Smooth muscle cell (in vitro differentiated cells): ENCODE data around the gene IL6R. TPM values are rescaled to one million over a fixed set of nuclear protein-coding genes. Genes with fewer than 3 reads are reported as not detected.

ENCODE experiments used
- DNase-seq: peaks from one replicate; lab custom pipeline; 2025; ENCODE audit not compliant: unreplicated experiment; lab: John Stamatoyannopoulos, UW
- H2AFZ ChIP-seq: fragments of 200-600 bp; sonication (generic); 2 replicates; pipeline ENCODE4 v1.6.0; 2016; ENCODE audit warnings: antibody characterized with exemption, low read depth, mild to moderate bottlenecking
- H3F3A ChIP-seq: fragments of 200-600 bp; sonication (generic); 2 replicates; pipeline ENCODE4 v1.6.0; 2017; ENCODE audit warnings: antibody characterized with exemption, low read depth
- H3K27ac ChIP-seq: fragments of 200-600 bp; sonication (generic); 2 replicates; pipeline ENCODE4 v1.5.1; 2016; ENCODE audit warnings: low read depth, mild to moderate bottlenecking
- H3K27me3 ChIP-seq: fragments of 200-600 bp; sonication (generic); 2 replicates; pipeline ENCODE4 v1.6.1; 2016; ENCODE audit warnings: low read depth, mild to moderate bottlenecking
- H3K36me3 ChIP-seq: fragments of 200-600 bp; sonication (generic); 2 replicates; pipeline ENCODE4 v1.5.1; 2016; ENCODE audit warnings: low read depth
- H3K4me1 ChIP-seq: fragments of 200-600 bp; sonication (generic); 2 replicates; pipeline ENCODE4 v1.5.1; 2016; ENCODE audit warnings: low read depth
- H3K4me2 ChIP-seq: fragments of 200-600 bp; sonication (generic); 2 replicates; pipeline ENCODE4 v1.6.0; 2016; ENCODE audit warnings: mild to moderate bottlenecking
- H3K4me3 ChIP-seq: fragments of 200-600 bp; sonication (generic); 2 replicates; pipeline ENCODE4 v1.5.1; 2016; ENCODE audit warnings: mild to moderate bottlenecking
- H3K79me2 ChIP-seq: fragments of 200-600 bp; sonication (generic); 2 replicates; pipeline ENCODE4 v1.6.0; 2016; ENCODE audit warnings: low read depth, mild to moderate bottlenecking
- H3K9ac ChIP-seq: fragments of 200-600 bp; sonication (generic); 2 replicates; pipeline ENCODE4 v1.6.0; 2016; ENCODE audit warnings: low read depth
- H3K9me3 ChIP-seq: fragments of 200-600 bp; sonication (generic); replicated peaks from 2 replicates; pipeline ENCODE4 v1.5.1; 2016; ENCODE audit warnings: low read depth
- H4K20me1 ChIP-seq: fragments of 200-600 bp; sonication (generic); 2 replicates; pipeline ENCODE4 v1.6.0; 2016; ENCODE audit warnings: low read depth
- WGBS: methylation state at CpG from one replicate; pipeline ENCODE4 v1.1.7; 2016; ENCODE audit warnings: low lambda C conversion rate; 5-methylcytosine and 5-hydroxymethylcytosine counted together
- polyA plus RNA-seq: library from polyadenylated mRNA; unstranded; fragments of >200 nt; fragmentation: Nextera tagmentation; extraction: Ambion mirVana; gene quantifications from 2 replicates; pipeline ENCODE4 v1.2.1, GENCODE V29; 2016
- total RNA-seq: library from RNA; depleted of rRNA; stranded (reverse); fragments of >200 nt; gene quantifications from 2 replicates; pipeline ENCODE4 v1.2.3, GENCODE V29; 2014
- TF ChIP-seq, protein P1 (sequence below): fragments of 200-600 bp; sonication (generic); IDR thresholded peaks from 2 replicates; pipeline ENCODE4 v1.5.1; 2017; ENCODE audit warnings: borderline replicate concordance, mild to moderate bottlenecking, antibody characterized with exemption; ENCODE audit not compliant: insufficient read depth, poor library complexity, severe bottlenecking

The IL6R gene
- total and polyA plus RNA-seq, 2 experiments from 2014 or later: 1.8 to 1.9 TPM

DNA sequence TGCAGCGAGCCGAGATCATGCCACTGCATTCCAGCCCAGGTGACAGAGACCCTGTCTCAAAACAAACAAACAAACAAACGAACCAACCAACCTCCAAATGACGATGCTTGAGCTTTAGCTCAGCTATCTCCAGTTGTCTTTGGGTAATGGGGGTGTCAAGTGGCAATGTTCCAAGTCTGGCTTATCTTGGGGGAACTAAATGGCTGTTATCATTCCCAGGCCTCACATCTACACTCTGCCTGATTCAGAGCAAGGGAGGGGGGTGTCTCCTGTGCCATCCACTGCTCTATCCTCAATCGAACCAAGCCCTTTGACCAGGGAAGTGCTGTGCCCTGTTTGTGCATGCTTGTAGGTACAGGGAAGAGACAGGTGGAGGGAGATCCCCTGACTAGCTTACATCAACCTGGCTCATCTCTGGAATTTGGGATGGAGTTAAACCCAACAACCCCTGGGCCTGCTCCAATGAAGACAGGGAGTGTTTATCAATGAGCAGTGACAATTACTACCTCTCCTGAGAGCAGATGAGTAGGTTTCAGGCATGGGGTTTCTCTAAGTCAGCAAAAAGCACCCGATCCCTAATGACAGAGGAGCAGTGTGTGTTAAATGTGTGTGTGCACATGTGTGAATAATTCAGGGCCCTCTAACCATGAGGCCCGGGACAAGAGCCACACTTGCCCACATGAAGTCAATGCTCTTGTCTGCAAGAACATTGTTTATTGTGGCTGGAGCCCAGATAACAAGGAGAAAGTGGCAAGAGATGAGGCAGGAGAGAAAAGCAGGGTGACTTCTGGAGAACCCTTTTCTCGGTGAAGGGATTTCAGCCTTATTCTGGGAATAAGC is 20.3 kb upstream of the IL6R start:
- Histone ChIP-seq H3K9me3 (no peaks in the 10 kb centered on the region), H3K4me2 (no peak overlapping the region), H3K36me3 (no peaks in the 10 kb centered on the region), H3K27me3 (no peaks in the 10 kb centered on the region), H4K20me1 (no peaks in the 10 kb centered on the region), H3K4me1 (no peaks in the 10 kb centered on the region), H3K79me2 (no peaks in the 10 kb centered on the region), H3K9ac (no peak overlapping the region), H3K4me3 (no peak overlapping the region), H3K27ac (no peak overlapping the region), H2AFZ (no peak overlapping the region), H3F3A (no peaks in the 10 kb centered on the region)
- DNase-seq: no peak
- TF ChIP-seq, protein P1, sequence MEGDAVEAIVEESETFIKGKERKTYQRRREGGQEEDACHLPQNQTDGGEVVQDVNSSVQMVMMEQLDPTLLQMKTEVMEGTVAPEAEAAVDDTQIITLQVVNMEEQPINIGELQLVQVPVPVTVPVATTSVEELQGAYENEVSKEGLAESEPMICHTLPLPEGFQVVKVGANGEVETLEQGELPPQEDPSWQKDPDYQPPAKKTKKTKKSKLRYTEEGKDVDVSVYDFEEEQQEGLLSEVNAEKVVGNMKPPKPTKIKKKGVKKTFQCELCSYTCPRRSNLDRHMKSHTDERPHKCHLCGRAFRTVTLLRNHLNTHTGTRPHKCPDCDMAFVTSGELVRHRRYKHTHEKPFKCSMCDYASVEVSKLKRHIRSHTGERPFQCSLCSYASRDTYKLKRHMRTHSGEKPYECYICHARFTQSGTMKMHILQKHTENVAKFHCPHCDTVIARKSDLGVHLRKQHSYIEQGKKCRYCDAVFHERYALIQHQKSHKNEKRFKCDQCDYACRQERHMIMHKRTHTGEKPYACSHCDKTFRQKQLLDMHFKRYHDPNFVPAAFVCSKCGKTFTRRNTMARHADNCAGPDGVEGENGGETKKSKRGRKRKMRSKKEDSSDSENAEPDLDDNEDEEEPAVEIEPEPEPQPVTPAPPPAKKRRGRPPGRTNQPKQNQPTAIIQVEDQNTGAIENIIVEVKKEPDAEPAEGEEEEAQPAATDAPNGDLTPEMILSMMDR: no peak
- WGBS: 76% methylated on average over 8 of the region's 8 CpGs

DNA sequence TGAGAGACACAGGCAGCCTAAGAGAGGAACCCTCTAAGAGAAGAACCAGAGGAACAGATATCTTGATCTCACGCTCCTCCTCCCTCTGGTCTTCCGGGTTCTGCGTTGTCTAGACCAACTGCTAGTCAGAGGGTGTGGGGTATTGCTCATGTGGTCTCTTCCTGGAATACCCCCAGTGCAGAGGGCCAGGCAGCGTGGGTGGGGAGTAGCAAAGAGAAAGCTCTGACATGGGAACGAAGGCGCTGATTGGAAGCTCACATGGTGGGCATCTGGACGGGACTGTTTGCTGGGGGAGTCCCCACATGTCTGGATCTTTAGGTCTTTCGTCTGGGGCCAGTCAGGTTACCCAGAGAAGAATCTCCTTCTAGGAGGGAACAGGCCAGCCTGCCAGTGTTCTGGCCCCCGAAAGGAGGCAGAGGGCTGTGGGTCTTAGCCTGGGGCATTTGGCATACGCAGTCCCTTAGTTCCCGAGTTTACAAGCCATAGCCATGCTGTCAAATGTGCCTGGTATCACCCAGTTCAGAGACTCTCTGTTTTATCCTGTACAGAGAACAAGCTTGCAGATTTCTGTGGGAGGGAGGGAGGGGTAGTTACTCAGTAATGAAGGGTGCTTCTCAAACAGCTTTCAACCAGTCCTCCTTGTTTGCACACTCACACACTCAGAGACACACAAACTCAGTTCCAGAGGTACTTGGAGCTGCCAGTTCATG is 18.3 kb upstream of the IL6R start:
- no peaks in the 10 kb centered on the region for H3K9me3 ChIP-seq
- no peak overlapping the region for H3K4me3 ChIP-seq
- no peaks in the 10 kb centered on the region for H4K20me1 ChIP-seq
- H3K4me2 ChIP-seq: peak overlapping the region; percentile 71
- no peaks in the 10 kb centered on the region for H3K4me1 ChIP-seq
- H3K79me2 ChIP-seq: no peaks in the 10 kb centered on the region
- TF ChIP-seq, protein P1: no peak
- H3K27ac ChIP-seq: peak overlapping the region; percentile 85
- whole genome bisulfite sequencing: 41% methylated on average over 11 of the region's 11 CpGs
- H3K9ac ChIP-seq: peak overlapping the region; percentile 61
- H2AFZ ChIP-seq: peak overlapping the region; percentile 26
- DNase-seq: peak; percentile 21
- no peaks in the 10 kb centered on the region for H3K36me3 ChIP-seq
- H3F3A ChIP-seq: peaks cover 4% of the 10 kb centered on the region
- H3K27me3 ChIP-seq: no peaks in the 10 kb centered on the region

DNA sequence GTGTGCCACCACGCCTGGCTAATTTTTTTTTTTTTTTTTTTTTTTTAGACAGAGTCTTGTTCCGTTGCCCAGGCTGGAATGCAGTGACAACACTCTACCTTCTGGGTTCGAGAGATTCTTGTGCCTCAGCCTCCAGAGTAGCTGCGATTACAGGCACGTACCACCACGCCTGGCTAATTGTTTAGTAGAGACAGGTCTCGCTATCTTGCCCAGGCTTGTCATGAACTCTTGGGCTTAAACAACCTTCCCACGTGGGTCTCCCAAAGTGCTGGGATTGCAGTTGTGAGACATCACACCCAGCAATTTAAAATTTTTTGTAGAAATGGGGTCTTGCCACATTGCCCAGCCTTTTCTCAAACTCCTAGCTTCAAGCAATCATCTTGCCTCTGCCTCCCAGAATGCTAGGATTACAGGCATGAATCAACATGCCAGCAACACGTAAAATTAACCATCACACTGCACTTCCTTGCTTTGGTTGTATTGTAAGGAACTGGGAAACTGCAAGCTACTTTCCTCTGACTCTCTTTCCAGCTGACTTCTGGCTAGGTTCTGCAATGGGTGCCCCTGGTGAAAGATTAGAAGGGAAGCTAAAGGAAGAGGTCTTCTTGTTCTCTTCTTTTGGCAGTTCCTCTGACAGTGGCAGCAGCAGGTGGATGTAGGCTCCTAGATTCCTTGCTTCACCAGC is 13.9 kb upstream of the IL6R start:
- no peak for DNase-seq
- Histone ChIP-seq H3K27me3 (no peaks in the 10 kb centered on the region), H3K79me2 (no peaks in the 10 kb centered on the region), H4K20me1 (no peaks in the 10 kb centered on the region), H3K36me3 (no peaks in the 10 kb centered on the region), H3K9me3 (no peaks in the 10 kb centered on the region), H3K27ac (no peak overlapping the region), H3K4me1 (no peaks in the 10 kb centered on the region), H3K9ac (no peak overlapping the region), H3K4me2 (no peak overlapping the region), H3K4me3 (no peak overlapping the region), H2AFZ (no peak overlapping the region), H3F3A (peaks cover 4% of the 10 kb centered on the region)
- TF ChIP-seq, protein P1: no peak
- WGBS: 76% methylated on average over 9 of the region's 9 CpGs
